Measurements from ENCODE around the gene ZNF284.

DNA sequence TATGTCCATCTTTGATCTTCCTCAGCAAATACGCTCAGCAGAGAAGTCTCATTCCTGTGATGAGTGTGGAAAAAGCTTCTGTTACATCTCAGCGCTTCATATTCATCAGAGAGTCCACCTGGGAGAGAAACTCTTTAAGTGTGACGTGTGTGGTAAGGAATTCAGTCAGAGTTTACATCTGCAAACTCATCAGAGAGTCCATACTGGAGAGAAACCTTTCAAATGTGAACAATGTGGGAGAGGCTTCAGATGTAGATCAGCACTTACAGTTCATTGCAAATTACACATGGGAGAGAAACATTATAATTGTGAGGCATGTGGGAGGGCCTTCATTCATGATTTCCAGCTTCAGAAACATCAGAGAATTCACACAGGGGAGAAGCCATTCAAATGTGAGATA, 5.7 kb upstream of the ZNF284 start:
- TF ChIP-seq EZH2 (IDR thresholded peaks at IDR 0.05; ENCODE audit: borderline replicate concordance, low read depth, low read length, severe bottlenecking) (no peak), CTCF (IDR thresholded peaks at IDR 0.05; ENCODE audit: borderline replicate concordance, extremely low read depth, low read length, poor library complexity, severe bottlenecking) (no peak)

All from DND-41 (cell line).